ENCODE results near the gene ARL5C. TPM values are rescaled to one million over a fixed set of nuclear protein-coding genes. Genes with fewer than 3 reads are reported as not detected.
A peak's percentile ranks its signal among the peaks of the same experiment; 100 is the strongest.

ARL5C gene
- total and polyA plus RNA-seq, 4 donors, result 0.48 to 0.71 TPM; not detected in 2

- no peaks in the 10 kb centered on the region for H3K9me3 ChIP-seq (ENCODE audit: control insufficient read depth, insufficient read depth, low read length)
- H3K36me3 ChIP-seq (ENCODE audit: control insufficient read depth, insufficient read depth, low read length), result no peaks in the 10 kb centered on the region
- no peak for DNase-seq (ENCODE audit: low read depth in 4 of 6, low spot score in 6 of 6)
- peaks cover 26% of the 10 kb centered on the region for H3K4me1 ChIP-seq (ENCODE audit: control insufficient read depth, insufficient read depth, low read length)
- H3K27me3 ChIP-seq (ENCODE audit: control insufficient read depth, insufficient read depth, low read length), result peaks cover 6% of the 10 kb centered on the region
- WGBS (ENCODE audit: insufficient coverage), result 48% methylated on average over 3 of the region's 7 CpGs
- no peak overlapping the region for H3K27ac ChIP-seq (ENCODE audit: low read depth, low read length)
- H3K4me3 ChIP-seq (ENCODE audit: low read depth, low read length), result no peak overlapping the region
Measured at GRCh38 chr17:39156491-39156890, 9.5 kb downstream of the ARL5C start.

GRCh38 chr17:39155654-39156053 lies 10.3 kb downstream of the ARL5C start:
- no peaks in the 10 kb centered on the region for H3K36me3 ChIP-seq (ENCODE audit: control insufficient read depth, insufficient read depth, low read length)
- DNase-seq (ENCODE audit: low read depth in 4 of 6, low spot score in 6 of 6), result no peak
- H3K27ac ChIP-seq (ENCODE audit: low read depth, low read length), result no peak overlapping the region
- H3K4me3 ChIP-seq (ENCODE audit: low read depth, low read length), result no peak overlapping the region
- no peaks in the 10 kb centered on the region for H3K9me3 ChIP-seq (ENCODE audit: control insufficient read depth, insufficient read depth, low read length)
- H3K27me3 ChIP-seq (ENCODE audit: control insufficient read depth, insufficient read depth, low read length), result peaks cover 10% of the 10 kb centered on the region
- peaks cover 31% of the 10 kb centered on the region for H3K4me1 ChIP-seq (ENCODE audit: control insufficient read depth, insufficient read depth, low read length)
- WGBS (ENCODE audit: insufficient coverage), result no CpG with 5 or more reads among the region's 2 CpGs

DNA sequence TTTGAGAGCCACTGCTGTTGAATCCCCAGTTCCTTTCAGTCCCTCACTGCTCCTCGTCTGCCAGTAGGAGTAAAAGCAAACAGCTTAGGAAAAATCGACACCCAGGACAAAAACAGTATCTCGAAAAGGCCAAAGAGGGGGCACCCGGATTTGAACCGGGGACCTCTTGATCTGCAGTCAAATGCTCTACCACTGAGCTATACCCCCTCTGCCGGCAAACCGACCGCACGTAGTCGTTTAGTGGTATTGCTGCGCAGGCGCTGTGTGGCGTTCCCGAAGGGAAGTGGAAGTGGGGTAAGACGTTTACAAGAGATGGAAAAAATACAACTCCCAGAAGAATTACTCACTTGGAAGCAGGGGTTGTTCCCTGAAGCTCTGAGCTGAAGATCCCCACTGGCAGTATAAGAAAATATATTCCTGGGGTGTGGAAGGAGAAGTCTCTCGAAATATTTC lies 12.3 kb downstream of the ARL5C start:
- Histone ChIP-seq H3K4me3 (ENCODE audit: low read depth, low read length) (peak overlapping the region; percentile 79), H3K27ac (ENCODE audit: low read depth, low read length) (peak overlapping the region; percentile 90), H3K36me3 (ENCODE audit: control insufficient read depth, insufficient read depth, low read length) (no peaks in the 10 kb centered on the region), H3K4me1 (ENCODE audit: control insufficient read depth, insufficient read depth, low read length) (peaks cover 38% of the 10 kb centered on the region), H3K9me3 (ENCODE audit: control insufficient read depth, insufficient read depth, low read length) (no peaks in the 10 kb centered on the region), H3K27me3 (ENCODE audit: control insufficient read depth, insufficient read depth, low read length) (peaks cover 11% of the 10 kb centered on the region)
- DNase-seq (ENCODE audit: low read depth in 4 of 6, low spot score in 6 of 6), result peak; percentile 80 to 97 (median 88)
- 0% methylated on average over 5 of the region's 16 CpGs for WGBS (ENCODE audit: insufficient coverage)

DNA sequence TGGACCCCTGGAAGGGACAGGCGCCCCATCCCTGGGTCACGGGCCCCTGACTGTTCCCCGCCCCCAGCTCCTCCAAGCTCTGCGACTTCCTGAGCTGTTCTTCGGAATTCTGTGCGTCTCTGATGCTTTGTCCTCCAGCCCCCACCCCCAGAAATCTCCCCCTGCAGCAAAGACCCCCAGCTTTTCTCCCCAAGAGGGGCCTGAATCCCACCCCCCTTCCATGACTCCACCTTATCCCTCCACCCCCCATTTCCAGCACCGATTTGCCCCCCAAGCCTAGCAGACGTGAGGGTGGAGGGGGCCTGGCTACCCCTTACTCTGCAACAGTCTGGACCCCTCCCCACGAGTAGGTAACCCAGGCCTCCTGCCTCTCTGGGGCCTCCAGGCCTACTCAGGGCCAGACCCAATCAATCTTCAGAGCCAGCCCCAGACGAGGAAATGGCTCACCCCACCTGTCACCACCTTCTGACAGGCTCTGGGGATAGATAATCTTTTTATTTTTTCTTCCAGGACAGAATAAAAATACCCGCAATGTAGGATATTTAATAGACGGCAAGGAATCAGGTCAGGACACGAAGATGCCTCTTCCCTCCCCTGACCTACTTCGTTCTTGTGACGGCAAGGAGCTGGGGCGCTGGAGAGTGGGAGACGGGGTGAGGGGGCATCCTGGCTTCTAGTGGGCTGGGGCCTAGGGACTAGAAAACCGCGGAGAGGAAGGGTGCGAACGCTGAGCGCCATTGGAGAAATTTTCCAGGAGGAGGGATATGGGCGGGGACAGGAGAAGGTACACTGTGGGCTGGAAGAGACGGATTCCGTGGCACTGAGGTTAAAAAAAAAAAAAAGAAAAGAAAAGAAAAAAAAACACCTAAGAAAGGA lies 13.8 kb downstream of the ARL5C start:
- H3K27ac ChIP-seq (ENCODE audit: low read depth, low read length), result peak overlapping the region; percentile 90
- H3K36me3 ChIP-seq (ENCODE audit: control insufficient read depth, insufficient read depth, low read length), result no peaks in the 10 kb centered on the region
- H3K4me1 ChIP-seq (ENCODE audit: control insufficient read depth, insufficient read depth, low read length), result peaks cover 38% of the 10 kb centered on the region
- no peaks in the 10 kb centered on the region for H3K9me3 ChIP-seq (ENCODE audit: control insufficient read depth, insufficient read depth, low read length)
- DNase-seq (ENCODE audit: low read depth in 4 of 6, low spot score in 6 of 6), result peak in 1 of 6 donors; percentile 75
- H3K27me3 ChIP-seq (ENCODE audit: control insufficient read depth, insufficient read depth, low read length), result peaks cover 11% of the 10 kb centered on the region
- 10% methylated on average over 16 of the region's 25 CpGs for WGBS (ENCODE audit: insufficient coverage)
- H3K4me3 ChIP-seq (ENCODE audit: low read depth, low read length), result peak overlapping the region; percentile 79

- Histone ChIP-seq H3K27ac (ENCODE audit: low read depth, low read length) (peak within 1 kb of the TSS; percentile 90), H3K27me3 (ENCODE audit: control insufficient read depth, insufficient read depth, low read length) (peaks cover 11% of the 10 kb centered on the region), H3K4me3 (ENCODE audit: low read depth, low read length) (peak within 1 kb of the TSS; percentile 79), H3K4me1 (ENCODE audit: control insufficient read depth, insufficient read depth, low read length) (peaks cover 38% of the 10 kb centered on the region), H3K36me3 (ENCODE audit: control insufficient read depth, insufficient read depth, low read length) (no peaks in the 10 kb centered on the region), H3K9me3 (ENCODE audit: control insufficient read depth, insufficient read depth, low read length) (no peaks in the 10 kb centered on the region)
- peak in 2 of 6 donors; percentile 34 to 44 for DNase-seq (ENCODE audit: low read depth in 4 of 6, low spot score in 6 of 6)
- WGBS (ENCODE audit: insufficient coverage), result under 1% methylated on average over 40 of the region's 68 CpGs
Measured at GRCh38 chr17:39151150-39151942, 14.6 kb downstream of the ARL5C start, which contains the start of gene PLXDC1. TSS of gene PLXDC1 (minus strand) at chr17:39151637. CDS start at chr17:39151437, 200 bp downstream.

- H3K36me3 ChIP-seq (ENCODE audit: control insufficient read depth, insufficient read depth, low read length), result no peaks in the 10 kb centered on the region
- DNase-seq (ENCODE audit: low read depth in 4 of 6, low spot score in 6 of 6), result no peak
- peak overlapping the region; percentile 42 for H3K4me3 ChIP-seq (ENCODE audit: low read depth, low read length)
- peaks cover 38% of the 10 kb centered on the region for H3K4me1 ChIP-seq (ENCODE audit: control insufficient read depth, insufficient read depth, low read length)
- H3K9me3 ChIP-seq (ENCODE audit: control insufficient read depth, insufficient read depth, low read length), result no peaks in the 10 kb centered on the region
- H3K27ac ChIP-seq (ENCODE audit: low read depth, low read length), result no peak overlapping the region
- H3K27me3 ChIP-seq (ENCODE audit: control insufficient read depth, insufficient read depth, low read length), result peaks cover 11% of the 10 kb centered on the region
- 0% methylated on average over 1 of the region's 5 CpGs for WGBS (ENCODE audit: insufficient coverage)
Measured at GRCh38 chr17:39150795-39151149, 15.2 kb downstream of the ARL5C start.

DNA sequence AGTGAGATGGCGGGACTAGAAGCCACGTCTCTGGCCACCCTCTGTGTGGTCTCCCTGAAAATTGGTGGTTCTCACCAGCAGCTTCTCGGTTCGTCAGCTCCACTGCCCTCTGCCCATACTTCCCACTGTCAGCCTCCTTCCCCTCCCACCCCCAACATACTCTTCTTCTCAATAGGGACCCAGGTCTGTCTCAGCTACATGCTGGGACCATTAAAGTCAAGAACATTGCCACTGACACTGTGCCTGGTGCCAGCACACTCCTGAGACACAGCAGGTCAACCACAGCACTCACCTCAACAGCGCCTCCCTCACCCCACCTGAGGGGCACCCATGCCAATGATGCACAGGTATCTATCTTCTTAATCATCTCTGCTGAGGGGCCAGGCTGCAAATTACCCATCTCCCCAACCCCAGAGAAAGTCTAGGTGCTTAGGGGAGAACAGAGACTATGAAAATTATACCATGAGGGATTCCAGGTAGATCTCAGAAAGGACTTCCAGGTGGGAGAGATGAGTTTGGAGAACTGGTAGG lies 15.8 kb downstream of the ARL5C start:
- Histone ChIP-seq H3K9me3 (ENCODE audit: control insufficient read depth, insufficient read depth, low read length) (no peaks in the 10 kb centered on the region), H3K4me3 (ENCODE audit: low read depth, low read length) (no peak overlapping the region), H3K36me3 (ENCODE audit: control insufficient read depth, insufficient read depth, low read length) (no peaks in the 10 kb centered on the region), H3K27me3 (ENCODE audit: control insufficient read depth, insufficient read depth, low read length) (peaks cover 11% of the 10 kb centered on the region), H3K27ac (ENCODE audit: low read depth, low read length) (no peak overlapping the region), H3K4me1 (ENCODE audit: control insufficient read depth, insufficient read depth, low read length) (peaks cover 39% of the 10 kb centered on the region)
- 52% methylated on average over 4 of the region's 5 CpGs for WGBS (ENCODE audit: insufficient coverage)
- no peak for DNase-seq (ENCODE audit: low read depth in 4 of 6, low spot score in 6 of 6)

DNA sequence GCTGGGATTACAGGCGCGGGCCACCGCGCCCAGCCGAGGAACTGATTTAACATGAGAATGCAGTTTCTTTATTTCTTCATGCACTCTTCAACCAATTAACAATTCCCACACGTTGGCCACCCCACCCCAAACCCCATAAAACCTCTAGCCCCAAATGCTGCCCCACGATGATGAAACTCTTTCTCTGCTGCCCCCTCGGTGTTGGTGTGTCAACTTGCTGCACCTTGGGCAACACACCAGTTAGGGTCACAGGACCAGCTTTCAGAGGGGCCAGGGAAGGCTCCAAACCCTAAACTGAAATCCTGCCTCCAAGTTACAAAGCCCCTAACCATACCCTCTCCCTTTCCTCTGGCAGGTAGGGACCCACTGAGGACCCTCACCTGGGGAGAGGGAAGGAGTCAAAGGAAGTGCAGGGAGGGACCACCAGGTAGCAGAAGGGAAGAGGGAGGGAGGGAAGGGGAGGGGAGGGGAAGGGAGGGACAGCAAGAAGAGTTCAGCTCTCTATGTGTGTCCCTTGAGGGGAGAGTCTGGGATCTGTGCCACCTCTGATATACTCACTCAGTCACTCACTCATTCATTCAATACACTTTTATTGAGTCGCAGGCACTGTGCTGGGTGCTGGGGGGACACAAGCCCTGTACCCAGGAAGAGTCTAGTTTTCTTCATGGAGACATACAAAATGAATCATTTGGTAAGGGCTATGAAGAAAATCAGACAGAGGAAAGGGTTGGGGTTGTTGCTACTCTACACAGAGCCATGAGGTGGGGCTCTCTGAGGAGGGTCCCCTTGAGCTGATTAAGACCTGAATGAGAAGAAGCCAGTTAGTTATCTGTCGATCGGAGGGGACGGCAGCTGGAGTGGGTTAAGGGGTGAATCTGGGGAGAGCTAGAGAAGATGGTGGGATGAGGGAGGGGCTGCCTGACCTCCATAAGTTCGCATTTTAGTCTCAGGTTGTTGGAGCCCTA lies 18.5 kb downstream of the ARL5C start:
- WGBS (ENCODE audit: insufficient coverage), result 45% methylated on average over 12 of the region's 13 CpGs
- Histone ChIP-seq H3K36me3 (ENCODE audit: control insufficient read depth, insufficient read depth, low read length) (no peaks in the 10 kb centered on the region), H3K9me3 (ENCODE audit: control insufficient read depth, insufficient read depth, low read length) (no peaks in the 10 kb centered on the region), H3K27ac (ENCODE audit: low read depth, low read length) (no peak overlapping the region), H3K4me3 (ENCODE audit: low read depth, low read length) (no peak overlapping the region), H3K27me3 (ENCODE audit: control insufficient read depth, insufficient read depth, low read length) (peaks cover 11% of the 10 kb centered on the region), H3K4me1 (ENCODE audit: control insufficient read depth, insufficient read depth, low read length) (peaks cover 43% of the 10 kb centered on the region)
- no peak for DNase-seq (ENCODE audit: low read depth in 4 of 6, low spot score in 6 of 6)

GRCh38 chr17:39146273-39146672 lies 19.7 kb downstream of the ARL5C start:
- Histone ChIP-seq H3K27me3 (ENCODE audit: control insufficient read depth, insufficient read depth, low read length) (peaks cover 8% of the 10 kb centered on the region), H3K4me1 (ENCODE audit: control insufficient read depth, insufficient read depth, low read length) (peaks cover 33% of the 10 kb centered on the region), H3K4me3 (ENCODE audit: low read depth, low read length) (no peak overlapping the region), H3K36me3 (ENCODE audit: control insufficient read depth, insufficient read depth, low read length) (no peaks in the 10 kb centered on the region), H3K9me3 (ENCODE audit: control insufficient read depth, insufficient read depth, low read length) (no peaks in the 10 kb centered on the region), H3K27ac (ENCODE audit: low read depth, low read length) (no peak overlapping the region)
- no peak for DNase-seq (ENCODE audit: low read depth in 4 of 6, low spot score in 6 of 6)
- 100% methylated on average over 1 of the region's 3 CpGs for WGBS (ENCODE audit: insufficient coverage)
